HL-60 (cell line): Measurements from ENCODE around the gene ANGEL2.

ENCODE experiments used
- DNase-seq, 2 experiments: peaks; one replicate each; pipeline ENCODE4 v3.0.0-alpha.2; 2010 to 2020; ENCODE audit warnings: low read depth in 1 of 2, low spot score in 1 of 2
- H3K27ac ChIP-seq: fragments of 250-450 bp; sonication (Bioruptor Pico); replicated peaks from 2 replicates; pipeline ENCODE4 v1.5.1; 2020; ENCODE audit warnings: mild to moderate bottlenecking, moderate library complexity
- H3K27me3 ChIP-seq: fragments of 250-450 bp; sonication (Bioruptor Pico); 2 replicates; pipeline ENCODE4 v1.5.1; 2021; ENCODE audit warnings: mild to moderate bottlenecking, moderate library complexity; ENCODE audit not compliant: insufficient read depth, poor library complexity, severe bottlenecking
- H3K4me3 ChIP-seq: replicated peaks from 2 replicates; pipeline ENCODE4 v1.5.1; 2011; ENCODE audit warnings: mild to moderate bottlenecking, control low read depth, low read length; ENCODE audit not compliant: insufficient read depth
- GABPA ChIP-seq: IDR thresholded peaks from 2 replicates; pipeline ENCODE4 v1.6.1; 2012; ENCODE audit warnings: low read depth
- POLR2AphosphoS5 ChIP-seq: IDR thresholded peaks from 2 replicates; pipeline ENCODE4 v1.6.1; 2012; ENCODE audit warnings: low read depth
- SPI1 ChIP-seq: IDR thresholded peaks from 2 replicates; pipeline ENCODE4 v1.6.1; 2012; ENCODE audit warnings: low read depth, mild to moderate bottlenecking, borderline replicate concordance
- TF ChIP-seq, protein P1 (sequence below): IDR thresholded peaks from 2 replicates; pipeline ENCODE4 v1.6.1; 2012; ENCODE audit warnings: low read depth; ENCODE audit not compliant: insufficient replicate concordance
- TF ChIP-seq, protein P2 (sequence below): IDR thresholded peaks from one replicate; pipeline ENCODE4 v1.5.1; 2011; ENCODE audit warnings: low read length, control low read depth, inconsistent platforms; ENCODE audit not compliant: insufficient read depth

The ANGEL2 gene

GRCh38 chr1:212955098-212955497, 60.6 kb downstream of the ANGEL2 start:
- Histone ChIP-seq H3K27ac (no peak overlapping the region), H3K4me3 (no peak overlapping the region), H3K27me3 (peaks cover 45% of the 10 kb centered on the region)
- TF ChIP-seq, protein P1, sequence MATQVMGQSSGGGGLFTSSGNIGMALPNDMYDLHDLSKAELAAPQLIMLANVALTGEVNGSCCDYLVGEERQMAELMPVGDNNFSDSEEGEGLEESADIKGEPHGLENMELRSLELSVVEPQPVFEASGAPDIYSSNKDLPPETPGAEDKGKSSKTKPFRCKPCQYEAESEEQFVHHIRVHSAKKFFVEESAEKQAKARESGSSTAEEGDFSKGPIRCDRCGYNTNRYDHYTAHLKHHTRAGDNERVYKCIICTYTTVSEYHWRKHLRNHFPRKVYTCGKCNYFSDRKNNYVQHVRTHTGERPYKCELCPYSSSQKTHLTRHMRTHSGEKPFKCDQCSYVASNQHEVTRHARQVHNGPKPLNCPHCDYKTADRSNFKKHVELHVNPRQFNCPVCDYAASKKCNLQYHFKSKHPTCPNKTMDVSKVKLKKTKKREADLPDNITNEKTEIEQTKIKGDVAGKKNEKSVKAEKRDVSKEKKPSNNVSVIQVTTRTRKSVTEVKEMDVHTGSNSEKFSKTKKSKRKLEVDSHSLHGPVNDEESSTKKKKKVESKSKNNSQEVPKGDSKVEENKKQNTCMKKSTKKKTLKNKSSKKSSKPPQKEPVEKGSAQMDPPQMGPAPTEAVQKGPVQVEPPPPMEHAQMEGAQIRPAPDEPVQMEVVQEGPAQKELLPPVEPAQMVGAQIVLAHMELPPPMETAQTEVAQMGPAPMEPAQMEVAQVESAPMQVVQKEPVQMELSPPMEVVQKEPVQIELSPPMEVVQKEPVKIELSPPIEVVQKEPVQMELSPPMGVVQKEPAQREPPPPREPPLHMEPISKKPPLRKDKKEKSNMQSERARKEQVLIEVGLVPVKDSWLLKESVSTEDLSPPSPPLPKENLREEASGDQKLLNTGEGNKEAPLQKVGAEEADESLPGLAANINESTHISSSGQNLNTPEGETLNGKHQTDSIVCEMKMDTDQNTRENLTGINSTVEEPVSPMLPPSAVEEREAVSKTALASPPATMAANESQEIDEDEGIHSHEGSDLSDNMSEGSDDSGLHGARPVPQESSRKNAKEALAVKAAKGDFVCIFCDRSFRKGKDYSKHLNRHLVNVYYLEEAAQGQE = no peak
- TF ChIP-seq SPI1 (no peak), POLR2AphosphoS5 (no peak), GABPA (no peak)
- TF ChIP-seq, protein P2, sequence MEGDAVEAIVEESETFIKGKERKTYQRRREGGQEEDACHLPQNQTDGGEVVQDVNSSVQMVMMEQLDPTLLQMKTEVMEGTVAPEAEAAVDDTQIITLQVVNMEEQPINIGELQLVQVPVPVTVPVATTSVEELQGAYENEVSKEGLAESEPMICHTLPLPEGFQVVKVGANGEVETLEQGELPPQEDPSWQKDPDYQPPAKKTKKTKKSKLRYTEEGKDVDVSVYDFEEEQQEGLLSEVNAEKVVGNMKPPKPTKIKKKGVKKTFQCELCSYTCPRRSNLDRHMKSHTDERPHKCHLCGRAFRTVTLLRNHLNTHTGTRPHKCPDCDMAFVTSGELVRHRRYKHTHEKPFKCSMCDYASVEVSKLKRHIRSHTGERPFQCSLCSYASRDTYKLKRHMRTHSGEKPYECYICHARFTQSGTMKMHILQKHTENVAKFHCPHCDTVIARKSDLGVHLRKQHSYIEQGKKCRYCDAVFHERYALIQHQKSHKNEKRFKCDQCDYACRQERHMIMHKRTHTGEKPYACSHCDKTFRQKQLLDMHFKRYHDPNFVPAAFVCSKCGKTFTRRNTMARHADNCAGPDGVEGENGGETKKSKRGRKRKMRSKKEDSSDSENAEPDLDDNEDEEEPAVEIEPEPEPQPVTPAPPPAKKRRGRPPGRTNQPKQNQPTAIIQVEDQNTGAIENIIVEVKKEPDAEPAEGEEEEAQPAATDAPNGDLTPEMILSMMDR = no peak
- no peak for DNase-seq

DNA sequence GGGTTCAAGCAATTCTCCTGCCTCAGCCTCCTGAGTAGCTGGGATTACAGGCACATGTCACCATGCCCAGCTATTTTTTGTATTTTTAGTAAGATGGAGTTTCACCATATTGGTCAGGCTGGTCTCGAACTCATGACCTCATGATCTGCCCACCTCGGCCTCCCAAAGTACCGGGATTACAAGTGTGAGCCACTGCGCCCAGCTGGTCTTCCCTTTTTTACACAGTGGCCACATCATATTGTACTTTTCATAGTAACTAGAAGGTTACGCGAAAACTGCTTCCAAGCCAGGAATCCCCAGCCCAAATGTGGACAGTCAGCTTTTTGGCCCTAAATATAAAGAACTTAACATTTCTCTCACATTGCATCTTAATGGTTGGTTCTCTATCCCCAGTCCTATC, 61.2 kb downstream of the ANGEL2 start:
- H3K27me3 ChIP-seq = peaks cover 51% of the 10 kb centered on the region
- H3K4me3 ChIP-seq = no peak overlapping the region
- H3K27ac ChIP-seq = no peak overlapping the region
- DNase-seq = no peak
- TF ChIP-seq, protein P1 = no peak
- TF ChIP-seq SPI1 (no peak), POLR2AphosphoS5 (no peak), GABPA (no peak)
- TF ChIP-seq, protein P2 = no peak

- H3K27ac ChIP-seq = no peak overlapping the region
- TF ChIP-seq, protein P1 = no peak
- no peak for TF ChIP-seq SPI1
- TF ChIP-seq POLR2AphosphoS5 = no peak
- TF ChIP-seq, protein P2 = no peak
- no peak for TF ChIP-seq GABPA
- H3K27me3 ChIP-seq = peaks cover 57% of the 10 kb centered on the region
- no peak overlapping the region for H3K4me3 ChIP-seq
- DNase-seq = no peak
These were observed 62.3 kb downstream of the ANGEL2 start for GRCh38 chr1:212953321-212953720.
